IMR-90 (cell line): ENCODE measurements around the gene MS4A6E.
"Not testable (repeated sequence)": the region's sequence is repeated elsewhere in the genome, so short reads cannot be mapped to it uniquely, and the experiment has no call there.

Source experiments
- CTCF ChIP-seq: conservative IDR thresholded peaks from 2 replicates; pipeline ENCODE4 v1.5.1; 2012; ENCODE audit warnings: mild to moderate bottlenecking, low read depth, low read length, improper control_type of control experiment
- SMC3 ChIP-seq: fragments of 150-350 bp; IDR thresholded peaks from 2 replicates; pipeline ENCODE4 v1.6.1; 2016; ENCODE audit warnings: low read depth, mild to moderate bottlenecking, antibody characterized with exemption, low read length, moderate library complexity

GRCh38 chr11:60366262-60366904 lies 39.3 kb downstream of the MS4A6E start:
- not testable (repeated sequence) for TF ChIP-seq CTCF, SMC3
